ENCODE measurements around the gene TBC1D24.
A peak's percentile ranks its signal among the peaks of the same experiment; 100 is the strongest.

The TBC1D24 gene

DNA sequence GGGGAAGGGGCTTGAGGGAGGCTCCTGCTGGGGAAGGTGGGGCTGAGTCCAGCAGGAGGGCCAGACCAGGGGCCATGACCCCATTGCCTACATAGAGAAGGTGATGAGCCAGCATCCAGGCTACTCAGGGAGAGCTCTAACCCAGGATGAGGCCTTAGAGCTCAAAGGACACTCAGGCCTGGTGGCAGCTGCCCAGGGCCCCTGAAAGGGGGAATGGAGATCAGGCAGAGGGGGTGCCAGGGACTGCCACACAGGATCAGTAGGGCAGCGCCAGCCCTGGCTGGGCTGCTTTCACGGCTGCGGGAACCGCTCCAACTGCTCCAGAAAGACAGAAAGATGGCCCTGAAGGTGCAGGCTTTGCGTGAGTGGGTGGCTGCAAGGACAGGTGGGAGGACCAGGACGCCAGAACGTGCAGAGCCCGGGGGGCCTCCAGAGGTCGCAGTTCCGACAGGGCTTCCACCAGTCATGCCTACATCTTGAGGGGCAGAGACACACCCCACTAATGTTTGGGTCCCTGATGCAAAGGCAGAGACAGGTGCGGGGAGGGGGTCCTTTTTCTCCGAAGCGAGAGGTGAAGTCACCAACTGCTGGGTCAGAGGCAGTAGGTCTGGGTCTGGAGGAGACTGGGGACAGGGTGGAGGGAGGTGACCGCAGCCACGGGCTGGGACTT is 37.9 kb downstream of the TBC1D24 start:
- H3K9me3 ChIP-seq (ENCODE audit: insufficient read depth, low read depth, low read length): peaks cover 3% of the 10 kb centered on the region
- H2AK5ac ChIP-seq (ENCODE audit: low read length): no peak overlapping the region
- peaks cover 13% of the 10 kb centered on the region for H3K79me1 ChIP-seq (ENCODE audit: low read length)
- H4K91ac ChIP-seq (ENCODE audit: low read depth, low read length): peak overlapping the region; percentile 67
- H3K4me2 ChIP-seq (ENCODE audit: low read length): peak overlapping the region; percentile 89
- no peak for DNase-seq
- H2BK12ac ChIP-seq (ENCODE audit: low read length): no peak overlapping the region
- H3K4ac ChIP-seq (ENCODE audit: low read depth, low read length): no peak overlapping the region
- peaks cover 38% of the 10 kb centered on the region for H3K79me2 ChIP-seq (ENCODE audit: control insufficient read depth, insufficient read depth, low read length, poor library complexity)
- peaks cover 10 to 12% of the 10 kb centered on the region in 2 experiments for H3K36me3 ChIP-seq (ENCODE audit: control insufficient read depth in 1 of 2, insufficient read depth in 2 of 2, low read length in 2 of 2)
- peaks cover 21 to 28% of the 10 kb centered on the region in 2 experiments for H3K4me1 ChIP-seq (ENCODE audit: control insufficient read depth in 1 of 2, insufficient read depth in 2 of 2, low read length in 2 of 2)
- H2AFZ ChIP-seq (ENCODE audit: insufficient read depth, low read length, poor library complexity): peak overlapping the region; percentile 32
- H2BK120ac ChIP-seq (ENCODE audit: insufficient read depth, low read length, poor library complexity): no peak overlapping the region
- peak overlapping the region; percentile 43 for H4K12ac ChIP-seq (ENCODE audit: low read depth, low read length)
- no peak overlapping the region for H3K9ac ChIP-seq (ENCODE audit: low read length)
- H3K14ac ChIP-seq (ENCODE audit: low read length): peak overlapping the region; percentile 38
- peak overlapping the region; percentile 36 for H3K27ac ChIP-seq (ENCODE audit: low read depth, low read length)
- H4K8ac ChIP-seq (ENCODE audit: low read depth, low read length): peak overlapping the region; percentile 67
- peak overlapping the region; percentile 51 for H3K4me3 ChIP-seq (ENCODE audit: low read depth, low read length)
- no peak overlapping the region for H3K23ac ChIP-seq (ENCODE audit: low read length)
- H3K27me3 ChIP-seq (ENCODE audit: insufficient read depth, low read length): no peaks in the 10 kb centered on the region
- no peak overlapping the region for H2BK5ac ChIP-seq (ENCODE audit: low read depth, low read length, poor library complexity)
- no CpG with 5 or more reads among the region's 15 CpGs for WGBS (ENCODE audit: extremely low coverage, insufficient coverage, insufficient read length)
- H3K18ac ChIP-seq (ENCODE audit: low read length): peak overlapping the region; percentile 23

DNA sequence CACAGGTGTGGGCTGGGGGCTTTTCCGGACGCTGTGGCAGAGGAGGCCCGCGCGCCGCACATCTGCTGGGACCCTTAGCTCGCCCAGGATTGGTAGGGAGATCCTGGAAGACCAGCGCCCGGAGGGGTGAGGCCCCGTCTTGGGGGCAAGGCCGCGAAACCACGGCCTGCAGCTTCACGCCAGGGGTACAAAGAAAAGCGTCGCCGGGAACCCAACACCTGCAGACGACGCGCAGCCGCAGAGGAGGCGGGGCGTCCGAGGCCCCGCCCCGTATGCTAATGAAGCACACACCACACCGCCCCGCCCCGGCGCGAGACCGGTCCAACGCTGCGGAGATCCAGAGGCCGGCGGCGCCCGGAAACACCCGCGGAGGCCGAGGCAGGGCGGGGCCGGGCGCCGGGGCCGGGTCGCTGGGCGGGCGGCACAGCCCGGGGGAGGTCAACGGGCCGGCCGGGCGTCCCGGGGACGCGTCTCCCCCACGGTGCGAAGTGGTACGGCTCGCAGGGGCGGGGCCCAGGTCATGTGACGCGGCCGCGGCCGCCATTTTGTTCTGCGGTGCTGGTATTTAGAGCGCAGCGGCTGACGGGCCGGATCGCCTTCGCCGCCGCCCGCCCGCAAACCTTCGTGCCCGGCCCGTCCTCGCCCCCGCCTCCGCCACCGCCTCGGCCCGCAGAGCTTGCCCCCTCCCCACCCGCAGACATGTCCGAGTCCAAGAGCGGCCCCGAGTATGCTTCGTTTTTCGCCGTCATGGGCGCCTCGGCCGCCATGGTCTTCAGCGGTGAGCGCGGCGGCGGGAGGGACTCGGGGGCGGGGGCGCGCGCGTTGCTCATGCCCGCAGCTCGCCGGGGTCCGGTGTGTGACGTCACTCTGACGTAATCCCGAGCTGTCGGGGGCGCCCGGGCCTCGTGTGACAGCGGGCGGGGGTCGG is 38.7 kb downstream of the TBC1D24 start, which contains the start of gene ATP6V0C:
Gene ATP6V0C (plus strand): TSS at position 548 of the 928 bp plus-strand sequence. CDS start 152 bp downstream, at position 700.
- Histone ChIP-seq H2BK12ac (ENCODE audit: low read length) (no peak within 1 kb of the TSS), H3K23ac (ENCODE audit: low read length) (no peak within 1 kb of the TSS), H4K91ac (ENCODE audit: low read depth, low read length) (peak within 1 kb of the TSS; percentile 99), H3K27me3 (ENCODE audit: insufficient read depth, low read length) (no peaks in the 10 kb centered on the region), H3K4me3 (ENCODE audit: low read depth, low read length) (peak within 1 kb of the TSS; percentile 99), H3K4ac (ENCODE audit: low read depth, low read length) (peak within 1 kb of the TSS; percentile 98), H3K36me3 (ENCODE audit: control insufficient read depth in 1 of 2, insufficient read depth in 2 of 2, low read length in 2 of 2) (peaks cover 10 to 13% of the 10 kb centered on the region in 2 experiments), H3K14ac (ENCODE audit: low read length) (peak within 1 kb of the TSS; percentile 95), H4K12ac (ENCODE audit: low read depth, low read length) (peak within 1 kb of the TSS; percentile 65), H3K79me1 (ENCODE audit: low read length) (peaks cover 13% of the 10 kb centered on the region), H3K27ac (ENCODE audit: low read depth, low read length) (peak within 1 kb of the TSS; percentile 91), H3K79me2 (ENCODE audit: control insufficient read depth, insufficient read depth, low read length, poor library complexity) (peaks cover 43% of the 10 kb centered on the region), H2AK5ac (ENCODE audit: low read length) (peak within 1 kb of the TSS; percentile 86), H3K4me2 (ENCODE audit: low read length) (peak within 1 kb of the TSS; percentile 89), H3K4me1 (ENCODE audit: control insufficient read depth in 1 of 2, insufficient read depth in 2 of 2, low read length in 2 of 2) (peaks cover 21 to 34% of the 10 kb centered on the region in 2 experiments), H2BK5ac (ENCODE audit: low read depth, low read length, poor library complexity) (peak within 1 kb of the TSS; percentile 93), H4K8ac (ENCODE audit: low read depth, low read length) (peak within 1 kb of the TSS; percentile 90), H3K18ac (ENCODE audit: low read length) (peak within 1 kb of the TSS; percentile 92), H2BK120ac (ENCODE audit: insufficient read depth, low read length, poor library complexity) (peak within 1 kb of the TSS; percentile 92), H3K9ac (ENCODE audit: low read length) (peak within 1 kb of the TSS; percentile 92), H3K9me3 (ENCODE audit: insufficient read depth, low read depth, low read length) (peaks cover 3% of the 10 kb centered on the region), H2AFZ (ENCODE audit: insufficient read depth, low read length, poor library complexity) (peak within 1 kb of the TSS; percentile 35)
- no CpG with 5 or more reads among the region's 122 CpGs for WGBS (ENCODE audit: extremely low coverage, insufficient coverage, insufficient read length)
- DNase-seq: peak; percentile 86 to 94

DNA sequence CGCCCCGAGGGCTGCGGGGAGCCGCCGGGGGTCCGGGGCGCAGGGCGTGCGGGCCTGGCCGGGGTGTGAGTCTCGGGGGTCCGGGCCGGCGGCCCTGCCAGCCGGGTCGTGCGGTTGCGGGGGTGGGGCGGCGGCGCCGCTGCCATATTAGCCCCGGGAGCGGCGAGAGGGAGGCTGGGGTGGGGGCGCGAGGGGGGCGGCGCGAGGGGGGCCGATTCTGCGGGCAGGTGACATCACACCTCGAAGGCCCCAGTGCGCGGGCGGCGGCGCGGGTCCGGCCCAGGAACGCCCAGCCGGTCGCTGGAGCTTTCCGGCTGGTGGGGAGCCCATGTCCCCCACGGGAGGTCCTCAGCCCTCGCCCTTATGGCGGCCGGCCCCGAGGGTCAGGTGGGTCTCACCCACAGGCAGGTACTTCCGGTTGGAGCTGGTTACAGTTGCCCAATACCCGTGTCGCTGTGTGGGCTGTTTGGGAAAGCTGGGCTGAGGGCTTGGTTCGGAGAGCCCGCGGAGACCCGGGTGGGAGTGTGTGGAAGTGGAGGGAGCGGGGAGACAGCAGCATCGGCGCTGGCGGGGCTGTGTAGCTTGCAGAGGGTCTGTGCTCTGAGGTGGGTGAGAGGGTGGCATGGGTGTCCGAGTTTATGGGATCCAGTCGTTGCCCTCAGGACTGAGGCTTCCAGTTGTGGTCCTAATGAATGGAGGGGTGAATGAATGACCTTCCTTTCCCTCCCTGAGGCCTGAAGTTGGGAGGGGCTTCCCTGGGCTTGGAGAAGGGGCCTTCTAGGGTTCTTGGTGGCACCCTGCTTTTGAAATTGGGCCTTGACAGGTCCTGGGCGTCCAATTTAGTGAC is 39.6 kb downstream of the TBC1D24 start:
- peaks cover 13% of the 10 kb centered on the region for H3K79me1 ChIP-seq (ENCODE audit: low read length)
- no peak overlapping the region for H2BK12ac ChIP-seq (ENCODE audit: low read length)
- no peak overlapping the region for H2AFZ ChIP-seq (ENCODE audit: insufficient read depth, low read length, poor library complexity)
- peak overlapping the region; percentile 76 for H2AK5ac ChIP-seq (ENCODE audit: low read length)
- peak overlapping the region; percentile 74 for H3K4me2 ChIP-seq (ENCODE audit: low read length)
- peak overlapping the region; percentile 91 for H3K27ac ChIP-seq (ENCODE audit: low read depth, low read length)
- H4K91ac ChIP-seq (ENCODE audit: low read depth, low read length): peak overlapping the region; percentile 98
- peak overlapping the region; percentile 95 for H3K14ac ChIP-seq (ENCODE audit: low read length)
- peaks cover 18 to 20% of the 10 kb centered on the region in 2 experiments for H3K36me3 ChIP-seq (ENCODE audit: control insufficient read depth in 1 of 2, insufficient read depth in 2 of 2, low read length in 2 of 2)
- peak overlapping the region; percentile 65 for H4K12ac ChIP-seq (ENCODE audit: low read depth, low read length)
- H3K4ac ChIP-seq (ENCODE audit: low read depth, low read length): peak overlapping the region; percentile 98
- H3K27me3 ChIP-seq (ENCODE audit: insufficient read depth, low read length): no peaks in the 10 kb centered on the region
- peak; percentile 50 to 71 for DNase-seq
- H3K9me3 ChIP-seq (ENCODE audit: insufficient read depth, low read depth, low read length): peaks cover 3% of the 10 kb centered on the region
- peaks cover 30 to 42% of the 10 kb centered on the region in 2 experiments for H3K4me1 ChIP-seq (ENCODE audit: control insufficient read depth in 1 of 2, insufficient read depth in 2 of 2, low read length in 2 of 2)
- no peak overlapping the region for H3K23ac ChIP-seq (ENCODE audit: low read length)
- H3K18ac ChIP-seq (ENCODE audit: low read length): peak overlapping the region; percentile 92
- peak overlapping the region; percentile 90 for H4K8ac ChIP-seq (ENCODE audit: low read depth, low read length)
- H3K9ac ChIP-seq (ENCODE audit: low read length): peak overlapping the region; percentile 92
- H2BK5ac ChIP-seq (ENCODE audit: low read depth, low read length, poor library complexity): peak overlapping the region; percentile 81
- H3K4me3 ChIP-seq (ENCODE audit: low read depth, low read length): peak overlapping the region; percentile 99
- H3K79me2 ChIP-seq (ENCODE audit: control insufficient read depth, insufficient read depth, low read length, poor library complexity): peaks cover 43% of the 10 kb centered on the region
- peak overlapping the region; percentile 77 for H2BK120ac ChIP-seq (ENCODE audit: insufficient read depth, low read length, poor library complexity)
- WGBS (ENCODE audit: extremely low coverage, insufficient coverage, insufficient read length): no CpG with 5 or more reads among the region's 63 CpGs

All from trophoblast cell (in vitro differentiated cells and primary cell).